Endodermal cell (in vitro differentiated cells): ENCODE measurements around the gene LMBR1L. TPM values are rescaled to one million over a fixed set of nuclear protein-coding genes. Genes with fewer than 3 reads are reported as not detected.

Experiments used
- DNase-seq: peaks from one replicate; pipeline ENCODE4 v3.0.0-alpha.2; 2017
- H3K27ac ChIP-seq: 2 replicates; pipeline ENCODE4 v1.5.1; 2013; ENCODE audit warnings: mild to moderate bottlenecking, low read depth, low read length, moderate library complexity
- H3K27me3 ChIP-seq: 2 replicates; pipeline ENCODE4 v1.6.1; 2013; ENCODE audit warnings: mild to moderate bottlenecking, low read length, moderate library complexity; ENCODE audit not compliant: insufficient read depth, control insufficient read depth, poor library complexity, severe bottlenecking
- H3K36me3 ChIP-seq: 2 replicates; pipeline ENCODE4 v1.7.0; 2013; ENCODE audit warnings: mild to moderate bottlenecking, low read length, moderate library complexity; ENCODE audit not compliant: control insufficient read depth, insufficient read depth
- H3K4me1 ChIP-seq: one replicate; pipeline ENCODE4 v1.7.0; 2013; ENCODE audit warnings: low read length; ENCODE audit not compliant: control insufficient read depth, insufficient read depth
- H3K4me3 ChIP-seq: 2 replicates; pipeline ENCODE4 v1.5.1; 2013; ENCODE audit warnings: mild to moderate bottlenecking, low read length, moderate library complexity
- H3K9ac ChIP-seq: 2 replicates; pipeline ENCODE4 v1.6.1; 2013; ENCODE audit warnings: mild to moderate bottlenecking, low read length, moderate library complexity; ENCODE audit not compliant: poor library complexity, severe bottlenecking; ENCODE audit errors: extremely low read depth
- H3K9me3 ChIP-seq: 2 replicates; pipeline ENCODE4 v1.6.1; 2013; ENCODE audit warnings: mild to moderate bottlenecking, low read length, moderate library complexity; ENCODE audit not compliant: control insufficient read depth
- H3K27ac Mint-ChIP-seq: 2 replicates; pipeline ENCODE4 v1.8.0; 2020; ENCODE audit warnings: mixed read lengths
- H3K27me3 Mint-ChIP-seq: 2 replicates; pipeline ENCODE4 v1.8.0; 2021; ENCODE audit warnings: mild to moderate bottlenecking, mixed read lengths; ENCODE audit not compliant: insufficient read depth
- H3K36me3 Mint-ChIP-seq: 2 replicates; pipeline ENCODE4 v1.8.0; 2020; ENCODE audit warnings: low read depth, mixed read lengths
- H3K4me1 Mint-ChIP-seq: 2 replicates; pipeline ENCODE4 v1.8.0; 2020; ENCODE audit warnings: mixed read lengths
- H3K4me3 Mint-ChIP-seq: 2 replicates; pipeline ENCODE4 v1.8.0; 2020; ENCODE audit warnings: mild to moderate bottlenecking, moderate library complexity, mixed read lengths
- H3K9me3 Mint-ChIP-seq: 2 replicates; pipeline ENCODE4 v1.8.0; 2020; ENCODE audit warnings: mild to moderate bottlenecking, mixed read lengths
- CTCF ChIP-seq: fragments of 200-600 bp; sonication (generic); conservative IDR thresholded peaks from 2 replicates; pipeline ENCODE4 v1.5.0; 2021; ENCODE audit warnings: antibody characterized with exemption, mild to moderate bottlenecking
- WGBS, 2 experiments: methylation state at CpG; one replicate each; pipeline versions ENCODE4 v1.1.5 to v1.1.7; 2013; ENCODE audit warnings: missing lambda C conversion rate in 2 of 2, mixed read lengths in 1 of 2; ENCODE audit not compliant: insufficient coverage in 1 of 2, insufficient read length in 1 of 2; 5-methylcytosine and 5-hydroxymethylcytosine counted together
- total RNA-seq, 2 donors: library from RNA; stranded (reverse); fragmentation: NEBNext Ultra II Directional in 1 of 2; extraction: Animal tissue kit (Norgen Biotek cat#: 25700) in 1 of 2; gene quantifications; 2 replicates in 1 of 2; 3 replicates in 1 of 2; pipeline ENCODE4 v1.2.1, GENCODE V29; 2021

The LMBR1L gene
- total RNA-seq, 2 donors from 2014 or later: 89.5 to 98.6 TPM

- WGBS, 2 experiments: 8 to 9% methylated on average over 58 to 88 of the region's 88 CpGs
- peaks cover 95% of the 10 kb centered on the region for H3K27me3 ChIP-seq
- Mint-ChIP-seq H3K4me3 (peak overlapping the region; percentile 32), H3K36me3 (peaks cover 2% of the 10 kb centered on the region), H3K27me3 (peaks cover 95% of the 10 kb centered on the region), H3K27ac (no peak overlapping the region), H3K4me1 (peaks cover 18% of the 10 kb centered on the region), H3K9me3 (no peaks in the 10 kb centered on the region)
- TF ChIP-seq CTCF: peak; percentile 63
- no peak overlapping the region for H3K9ac ChIP-seq
- H3K36me3 ChIP-seq: no peaks in the 10 kb centered on the region
- no peaks in the 10 kb centered on the region for H3K9me3 ChIP-seq
- H3K27ac ChIP-seq: no peak overlapping the region
- DNase-seq: peak; percentile 80
- H3K4me1 ChIP-seq: peaks cover 9% of the 10 kb centered on the region
- peak overlapping the region; percentile 61 for H3K4me3 ChIP-seq
These were observed 20.6 kb downstream of the LMBR1L start for GRCh38 chr12:49089821-49090773.

- H3K27ac ChIP-seq: no peak overlapping the region
- H3K4me3 ChIP-seq: no peak overlapping the region
- WGBS, 2 experiments: 72% methylated on average over 6 of the region's 6 CpGs; no CpG with 5 or more reads in 1 of the 2 experiments
- peaks cover 14% of the 10 kb centered on the region for H3K4me1 Mint-ChIP-seq
- no peak overlapping the region for H3K9ac ChIP-seq
- H3K36me3 Mint-ChIP-seq: no peaks in the 10 kb centered on the region
- H3K36me3 ChIP-seq: no peaks in the 10 kb centered on the region
- H3K9me3 ChIP-seq: peaks cover 5% of the 10 kb centered on the region
- H3K27me3 Mint-ChIP-seq: peaks cover 92% of the 10 kb centered on the region
- DNase-seq: no peak
- peaks cover 90% of the 10 kb centered on the region for H3K27me3 ChIP-seq
- no peak overlapping the region for H3K4me3 Mint-ChIP-seq
- H3K9me3 Mint-ChIP-seq: no peaks in the 10 kb centered on the region
- no peak overlapping the region for H3K27ac Mint-ChIP-seq
- H3K4me1 ChIP-seq: peaks cover 5% of the 10 kb centered on the region
- no peak for TF ChIP-seq CTCF
These were observed 21.7 kb downstream of the LMBR1L start for GRCh38 chr12:49088932-49089330.

GRCh38 chr12:49088150-49088931 is 22.3 kb downstream of the LMBR1L start:
- Histone ChIP-seq H3K4me3 (no peak overlapping the region), H3K9me3 (peaks cover 5% of the 10 kb centered on the region), H3K27me3 (peaks cover 84% of the 10 kb centered on the region), H3K4me1 (peaks cover 5% of the 10 kb centered on the region), H3K36me3 (no peaks in the 10 kb centered on the region), H3K27ac (no peak overlapping the region), H3K9ac (no peak overlapping the region)
- peak overlapping the region; percentile 15 for H3K4me3 Mint-ChIP-seq
- H3K36me3 Mint-ChIP-seq: no peaks in the 10 kb centered on the region
- 8 to 9% methylated on average over 5 to 18 of the region's 18 CpGs for WGBS, 2 experiments
- peaks cover 14% of the 10 kb centered on the region for H3K4me1 Mint-ChIP-seq
- no peaks in the 10 kb centered on the region for H3K9me3 Mint-ChIP-seq
- peaks cover 86% of the 10 kb centered on the region for H3K27me3 Mint-ChIP-seq
- DNase-seq: peak; percentile 93
- no peak overlapping the region for H3K27ac Mint-ChIP-seq
- TF ChIP-seq CTCF: peak; percentile 94
